PC-9 (cell line): ENCODE measurements around the gene DPH5.

ENCODE experiments used
- CTCF ChIP-seq: fragments of 200-600 bp; sonication (generic); conservative IDR thresholded peaks from 2 replicates; pipeline ENCODE4 v1.6.1; 2017; ENCODE audit warnings: mixed run types, antibody characterized with exemption, mild to moderate bottlenecking, moderate library complexity
- EZH2 ChIP-seq: fragments of 200-600 bp; sonication (generic); IDR thresholded peaks from 2 replicates; pipeline ENCODE4 v1.8.0; 2017; ENCODE audit warnings: antibody characterized with exemption, low read depth

- TF ChIP-seq CTCF (no peak), EZH2 (no peak)
Measured at GRCh38 chr1:101005871-101006270, 19.7 kb downstream of the DPH5 start.
